A549 (cell line): ENCODE results near the gene MC5R. TPM values are rescaled to one million over a fixed set of nuclear protein-coding genes. Genes with fewer than 3 reads are reported as not detected.

ENCODE experiments used
- ATAC-seq, 2 experiments: fragments of 200-7000 bp in 1 of 2; fragments of >200 bp in 1 of 2; cut with Nextera tagmentation in 1 of 2; cut with Tn5 transposase in 1 of 2; 3 replicates each; pipeline versions ENCODE4 v1.8.0 to v1.9.1; 2018 to 2020; ENCODE audit warnings: mild to moderate bottlenecking in 1 of 2, moderate library complexity in 1 of 2
- CTCF ChIA-PET: fragments of 300-600 bp; sonication (Branson Sonifier 250); formaldehyde crosslinking; extraction: SDS; loops from one replicate; lab custom pipeline; 2021; ENCODE audit warnings: antibody characterized with exemption, inconsistent platforms; lab: Yijun Ruan, JAX
- POLR2A ChIA-PET: fragments of 350-600 bp; formaldehyde crosslinking; extraction: SDS; loops from one replicate; lab custom pipeline; 2021; ENCODE audit warnings: antibody characterized with exemption, inconsistent platforms; lab: Yijun Ruan, JAX
- DNase-seq, 2 experiments: peaks; one replicate each; pipeline versions ENCODE4 v3.0.0 to v3.0.0-alpha.2; 2011 to 2016; ENCODE audit warnings: low read depth in 1 of 2, low spot score in 1 of 2
- FAIRE-seq: peaks from 2 replicates; lab custom pipeline; 2011; peaks lifted over from hg19 to GRCh38; lab: Jason Lieb, UNC
- H3K27ac ChIP-seq, 2 experiments: fragments of >200 bp; sonication (Bioruptor Twin); formaldehyde crosslinking; 3 replicates each; pipeline ENCODE4 v1.5.1; 2016 to 2017
- H3K4me1 ChIP-seq: fragments of >200 bp; sonication (Bioruptor Twin); formaldehyde crosslinking; 3 replicates; pipeline ENCODE4 v1.6.1; 2016
- H3K4me2 ChIP-seq: fragments of >200 bp; sonication (Bioruptor Twin); formaldehyde crosslinking; 3 replicates; pipeline ENCODE4 v1.6.1; 2016
- H3K4me3 ChIP-seq: fragments of >200 bp; sonication (Bioruptor Twin); formaldehyde crosslinking; 3 replicates; pipeline ENCODE4 v1.5.1; 2016
- H3K9me3 ChIP-seq: fragments of >200 bp; sonication (Bioruptor Twin); formaldehyde crosslinking; 3 replicates; pipeline ENCODE4 v1.6.1; 2016
- CBX2 ChIP-seq: fragments of 200-600 bp; sonication (generic); IDR thresholded peaks from 2 replicates; pipeline ENCODE4 v1.6.1; 2016; ENCODE audit warnings: low read depth, mild to moderate bottlenecking, borderline replicate concordance
- CHD2 ChIP-seq: fragments of 150-350 bp; IDR thresholded peaks from 2 replicates; pipeline ENCODE4 v1.6.1; 2014; ENCODE audit warnings: low read length; ENCODE audit not compliant: partially characterized antibody
- CHD4 ChIP-seq: fragments of 200-600 bp; sonication (generic); IDR thresholded peaks from 2 replicates; pipeline ENCODE4 v1.6.1; 2016; ENCODE audit warnings: antibody characterized with exemption, mild to moderate bottlenecking, borderline replicate concordance
- CTCF ChIP-seq: fragments of >200 bp; sonication (Bioruptor Twin); formaldehyde crosslinking; IDR thresholded peaks from 3 replicates; pipeline ENCODE4 v1.5.1; 2016
- HOXB13 ChIP-seq: fragments of 250-450 bp; sonication (Bioruptor Pico); IDR thresholded peaks from 2 replicates; pipeline ENCODE4 v1.5.0; 2020; ENCODE audit warnings: low read depth, mild to moderate bottlenecking, moderate library complexity
- HOXB5 ChIP-seq: fragments of 250-450 bp; sonication (Bioruptor Pico); IDR thresholded peaks from 2 replicates; pipeline ENCODE4 v1.5.0; 2020; ENCODE audit warnings: mild to moderate bottlenecking, moderate library complexity
- KDM1A ChIP-seq: fragments of 200-600 bp; sonication (generic); IDR thresholded peaks from 2 replicates; pipeline ENCODE4 v1.6.1; 2016; ENCODE audit warnings: low read depth, mild to moderate bottlenecking
- MAFK ChIP-seq: fragments of 450-650 bp; IDR thresholded peaks from 2 replicates; pipeline ENCODE4 v1.6.1; 2014; ENCODE audit not compliant: partially characterized antibody
- MAZ ChIP-seq: fragments of 150-350 bp; IDR thresholded peaks from 2 replicates; pipeline ENCODE4 v1.6.1; 2014; ENCODE audit warnings: antibody characterized with exemption, low read depth, low read length, borderline replicate concordance
- MYC ChIP-seq: IDR thresholded peaks from 2 replicates; pipeline ENCODE4 v1.6.1; 2012; ENCODE audit warnings: mild to moderate bottlenecking, inconsistent platforms, low read length, improper control_type of control experiment, borderline replicate concordance
- NFE2L2 ChIP-seq: fragments of 150-350 bp; conservative IDR thresholded peaks from 2 replicates; pipeline ENCODE4 v1.6.1; 2014; ENCODE audit warnings: low read length
- NR3C1 ChIP-seq: fragments of >200 bp; sonication (Bioruptor Twin); formaldehyde crosslinking; IDR thresholded peaks from 3 replicates; pipeline ENCODE4 v1.6.1; 2017
- POLR2A ChIP-seq: IDR thresholded peaks from 2 replicates; pipeline ENCODE4 v1.6.1; 2012; ENCODE audit warnings: mild to moderate bottlenecking, low read length
- POLR2AphosphoS2 ChIP-seq: conservative IDR thresholded peaks from 2 replicates; pipeline ENCODE4 v1.6.1; 2012; ENCODE audit warnings: low read length, improper control_type of control experiment, inconsistent platforms
- RAD21 ChIP-seq, 2 experiments: fragments of >200 bp in 1 of 2; sonication (Bioruptor Twin) in 1 of 2; formaldehyde crosslinking in 1 of 2; IDR thresholded peaks in 1 of 2; conservative IDR thresholded peaks in 1 of 2; 2 replicates in 1 of 2; 3 replicates in 1 of 2; pipeline ENCODE4 v1.6.1; 2012 to 2018; ENCODE audit warnings: inconsistent platforms in 1 of 2
- SMC3 ChIP-seq: fragments of >200 bp; sonication (Bioruptor Twin); formaldehyde crosslinking; IDR thresholded peaks from 3 replicates; pipeline ENCODE4 v1.6.1; 2018; ENCODE audit warnings: inconsistent platforms
- TFCP2L1 ChIP-seq: fragments of 250-450 bp; sonication (Bioruptor Pico); IDR thresholded peaks from 2 replicates; pipeline ENCODE4 v1.5.0; 2021; ENCODE audit warnings: mild to moderate bottlenecking
- USF2 ChIP-seq: fragments of 450-650 bp; IDR thresholded peaks from 2 replicates; pipeline ENCODE4 v1.6.1; 2014; ENCODE audit warnings: antibody characterized with exemption
- ZSCAN20 ChIP-seq: fragments of 250-450 bp; sonication (Bioruptor Pico); IDR thresholded peaks from 2 replicates; pipeline ENCODE4 v1.8.0; 2022; ENCODE audit warnings: mild to moderate bottlenecking, moderate library complexity
- WGBS: methylation state at CpG from one replicate; pipeline ENCODE4 v1.1.6; 2017; ENCODE audit errors: missing lambda C conversion rate; 5-methylcytosine and 5-hydroxymethylcytosine counted together
- polyA plus RNA-seq, 4 experiments: library from polyadenylated mRNA; depleted of rRNA in 3 of 4; stranded (reverse); fragments of >200 nt; fragmentation: RNase III in 1 of 4; extraction: RNeasy Plus Mini Kit Qiagen cat#74134 plus additional on column Dnase treatment in 1 of 4; gene quantifications; 2 replicates in 3 of 4; 3 replicates in 1 of 4; pipeline ENCODE4 v1.2.3, GENCODE V29; 2011 to 2017
- TF ChIP-seq, protein P1 (sequence below): IDR thresholded peaks from 2 replicates; pipeline ENCODE4 v1.6.1; 2012; ENCODE audit warnings: low read depth, borderline replicate concordance
- TF ChIP-seq, protein P2 (sequence below): fragments of 250-450 bp; sonication (Bioruptor Pico); IDR thresholded peaks from 2 replicates; pipeline ENCODE4 v1.5.0; 2021; ENCODE audit warnings: mild to moderate bottlenecking, moderate library complexity, borderline replicate concordance

Gene MC5R
- polyA plus RNA-seq, 2 of the 4 experiments (the other 2 are of a cell fraction), result not detected

GRCh38 chr18:13797157-13797611 is 26.8 kb upstream of the MC5R start:
- Histone ChIP-seq H3K4me3 (no peak overlapping the region), H3K9me3 (no peaks in the 10 kb centered on the region), H3K27ac (no peak overlapping the region), H3K4me2 (peak overlapping the region; percentile 36), H3K4me1 (peaks cover 6% of the 10 kb centered on the region; the same call in 1 of the 3 replicates)
- WGBS, result 28% methylated on average over 3 of the region's 3 CpGs
- ATAC-seq (no peak), DNase-seq (no peak), FAIRE-seq (no peak)
- TF ChIP-seq POLR2AphosphoS2 (no peak), NR3C1 (no peak), TFCP2L1 (CRISPR knock-in tag) (no peak), HOXB5 (CRISPR knock-in tag) (no peak), POLR2A (no peak), MYC (no peak), CHD4 (no peak), HOXB13 (CRISPR knock-in tag) (no peak), CHD2 (no peak), KDM1A (no peak), USF2 (no peak)
- TF ChIP-seq, protein P1, sequence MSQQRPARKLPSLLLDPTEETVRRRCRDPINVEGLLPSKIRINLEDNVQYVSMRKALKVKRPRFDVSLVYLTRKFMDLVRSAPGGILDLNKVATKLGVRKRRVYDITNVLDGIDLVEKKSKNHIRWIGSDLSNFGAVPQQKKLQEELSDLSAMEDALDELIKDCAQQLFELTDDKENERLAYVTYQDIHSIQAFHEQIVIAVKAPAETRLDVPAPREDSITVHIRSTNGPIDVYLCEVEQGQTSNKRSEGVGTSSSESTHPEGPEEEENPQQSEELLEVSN, result no peak
- TF ChIP-seq, protein P2, sequence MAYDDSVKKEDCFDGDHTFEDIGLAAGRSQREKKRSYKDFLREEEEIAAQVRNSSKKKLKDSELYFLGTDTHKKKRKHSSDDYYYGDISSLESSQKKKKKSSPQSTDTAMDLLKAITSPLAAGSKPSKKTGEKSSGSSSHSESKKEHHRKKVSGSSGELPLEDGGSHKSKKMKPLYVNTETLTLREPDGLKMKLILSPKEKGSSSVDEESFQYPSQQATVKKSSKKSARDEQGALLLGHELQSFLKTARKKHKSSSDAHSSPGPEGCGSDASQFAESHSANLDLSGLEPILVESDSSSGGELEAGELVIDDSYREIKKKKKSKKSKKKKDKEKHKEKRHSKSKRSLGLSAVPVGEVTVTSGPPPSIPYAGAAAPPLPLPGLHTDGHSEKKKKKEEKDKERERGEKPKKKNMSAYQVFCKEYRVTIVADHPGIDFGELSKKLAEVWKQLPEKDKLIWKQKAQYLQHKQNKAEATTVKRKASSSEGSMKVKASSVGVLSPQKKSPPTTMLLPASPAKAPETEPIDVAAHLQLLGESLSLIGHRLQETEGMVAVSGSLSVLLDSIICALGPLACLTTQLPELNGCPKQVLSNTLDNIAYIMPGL (CRISPR knock-in tag), result no peak
- POLR2A ChIA-PET, result no interaction called here
- CTCF ChIA-PET, result interaction anchor here (1.2 to 2.4 kb wide), 2 partner anchors 16 to 289 kb away, joined by 3 to 14 read pairs; no protein-coding TSS in a partner anchor

- POLR2A ChIA-PET, result no interaction called here
- FAIRE-seq (no peak), DNase-seq (no peak), ATAC-seq (no peak)
- Histone ChIP-seq H3K4me1 (peaks cover 6% of the 10 kb centered on the region; the same call in 1 of the 3 replicates), H3K9me3 (no peaks in the 10 kb centered on the region), H3K4me3 (no peak overlapping the region), H3K27ac (no peak overlapping the region), H3K4me2 (no peak overlapping the region)
- CTCF ChIA-PET, result no interaction called here
- WGBS, result 94% methylated on average over 8 of the region's 11 CpGs
- TF ChIP-seq SMC3 (no peak), ZSCAN20 (CRISPR knock-in tag) (no peak)
Measured at GRCh38 chr18:13799396-13799795, 24.6 kb upstream of the MC5R start.

DNA sequence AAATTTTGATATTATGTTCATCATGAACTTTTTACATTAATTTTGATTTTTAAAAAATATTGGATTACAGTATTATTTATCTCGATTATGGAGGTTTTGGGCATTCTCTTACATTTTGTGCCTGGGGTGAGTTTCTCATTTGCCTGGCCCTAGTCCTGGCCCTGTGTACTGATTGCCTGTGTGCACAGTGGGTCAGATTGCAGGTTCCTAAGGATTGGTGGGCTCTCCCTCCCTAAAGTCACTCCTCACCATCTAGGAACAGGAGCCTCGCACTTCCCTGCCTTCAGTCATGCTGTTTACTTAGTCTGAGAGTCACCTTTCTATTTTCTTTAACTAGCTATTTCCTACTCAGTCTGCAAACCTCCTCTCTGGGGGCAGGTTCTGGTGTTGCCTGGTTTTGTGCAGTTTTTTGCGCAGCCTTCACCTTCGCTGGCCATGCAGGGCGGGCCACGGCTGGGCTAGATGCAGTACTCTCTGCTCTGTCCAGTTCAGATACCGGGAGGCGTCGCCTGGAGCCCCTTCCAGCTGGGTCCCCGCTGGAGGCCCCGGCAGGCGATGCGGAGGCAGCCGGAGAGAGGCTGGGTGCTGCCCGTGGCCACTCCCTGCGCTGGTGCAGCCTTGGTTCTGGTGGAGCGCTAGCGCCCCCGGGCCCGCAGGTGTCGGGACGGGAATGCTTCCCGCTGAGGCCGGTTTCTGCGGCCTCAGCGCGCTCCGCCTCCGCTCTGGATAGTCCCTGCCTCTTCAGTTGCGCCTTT is 23.3 kb upstream of the MC5R start:
- peak overlapping the region in 1 of 2 experiments; percentile 66; a peak in 2 of 6 replicates for H3K27ac ChIP-seq
- DNase-seq (peak; percentile 58 to 73), FAIRE-seq (no peak), ATAC-seq (peak; percentile 100)
- POLR2A ChIA-PET, result no interaction called here
- H3K4me3 ChIP-seq, result peak overlapping the region; percentile 39
- H3K4me2 ChIP-seq, result peak overlapping the region; percentile 80
- CTCF ChIA-PET, result interaction anchor here (0.7 to 3.5 kb wide), 6 partner anchors 9 to 44 kb away, joined by 3 to 20 read pairs (median 4); no protein-coding TSS in a partner anchor
- no peak for TF ChIP-seq MAZ
- peak; percentile 17; the same call in 1 of the 2 replicates for TF ChIP-seq POLR2A
- TF ChIP-seq USF2, result no peak
- TF ChIP-seq NFE2L2, result no peak
- TF ChIP-seq SMC3, result peak; percentile 53
- TF ChIP-seq MAFK, result peak; percentile 22
- no peak for TF ChIP-seq CBX2
- TF ChIP-seq RAD21 (conservative IDR thresholded peaks at IDR 0.05 in 1 of 2, IDR thresholded peaks at IDR 0.05 in 1 of 2), result peak; percentile 54 to 80
- TF ChIP-seq CTCF, result peak; percentile 63
- H3K9me3 ChIP-seq, result no peaks in the 10 kb centered on the region
- peaks cover 6% of the 10 kb centered on the region; the same call in 1 of the 3 replicates for H3K4me1 ChIP-seq
- 8% methylated on average over 19 of the region's 30 CpGs for WGBS
